ENCODE results near the gene SETBP1. TPM values are rescaled to one million over a fixed set of nuclear protein-coding genes. Genes with fewer than 3 reads are reported as not detected.

SETBP1 gene
- total RNA-seq, 1 experiment from 2014 or later: 14.0 TPM

DNA sequence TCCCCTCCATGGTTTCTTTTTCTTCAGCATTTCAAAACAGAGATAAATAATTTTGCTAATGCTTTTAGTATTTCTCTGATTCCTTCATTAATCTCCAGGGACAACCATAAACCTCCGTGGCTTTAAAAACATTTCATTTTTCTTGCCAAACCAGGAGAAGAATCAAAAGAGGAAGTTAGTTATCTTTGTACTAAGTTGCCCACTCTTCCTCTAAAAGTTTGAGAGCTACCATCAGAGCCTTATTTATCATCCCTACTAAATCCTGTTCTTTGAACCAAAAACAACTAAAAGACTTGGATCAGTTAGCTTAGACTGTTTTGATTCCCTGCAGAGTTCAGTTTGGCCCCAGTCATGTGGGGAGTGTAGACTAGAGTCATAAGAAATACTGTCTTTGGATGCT, 208.4 kb downstream of the SETBP1 start:
- no peak for DNase-seq (ENCODE audit: low spot score)
- Histone ChIP-seq H3K27ac (ENCODE audit: low read depth, low read length, poor library complexity, severe bottlenecking) (no peak overlapping the region), H3K27me3 (replicated peaks; ENCODE audit: insufficient read depth, low read depth, low read length, poor library complexity) (no peaks in the 10 kb centered on the region), H3K36me3 (ENCODE audit: insufficient read depth, low read length, poor library complexity, severe bottlenecking) (no peaks in the 10 kb centered on the region), H3K9me3 (ENCODE audit: low read depth, low read length, poor library complexity, severe bottlenecking) (no peaks in the 10 kb centered on the region), H3K4me3 (ENCODE audit: low read depth, low read length, poor library complexity, severe bottlenecking) (no peak overlapping the region), H3K4me1 (ENCODE audit: insufficient read depth, low read length, poor library complexity, severe bottlenecking) (peaks cover 3% of the 10 kb centered on the region)
- POLR2A ChIA-PET (ENCODE audit: low non-redundant PET): no interaction called here
- no TSS peak for BruUV-seq (replicated peaks)
- TF ChIP-seq, protein P1, sequence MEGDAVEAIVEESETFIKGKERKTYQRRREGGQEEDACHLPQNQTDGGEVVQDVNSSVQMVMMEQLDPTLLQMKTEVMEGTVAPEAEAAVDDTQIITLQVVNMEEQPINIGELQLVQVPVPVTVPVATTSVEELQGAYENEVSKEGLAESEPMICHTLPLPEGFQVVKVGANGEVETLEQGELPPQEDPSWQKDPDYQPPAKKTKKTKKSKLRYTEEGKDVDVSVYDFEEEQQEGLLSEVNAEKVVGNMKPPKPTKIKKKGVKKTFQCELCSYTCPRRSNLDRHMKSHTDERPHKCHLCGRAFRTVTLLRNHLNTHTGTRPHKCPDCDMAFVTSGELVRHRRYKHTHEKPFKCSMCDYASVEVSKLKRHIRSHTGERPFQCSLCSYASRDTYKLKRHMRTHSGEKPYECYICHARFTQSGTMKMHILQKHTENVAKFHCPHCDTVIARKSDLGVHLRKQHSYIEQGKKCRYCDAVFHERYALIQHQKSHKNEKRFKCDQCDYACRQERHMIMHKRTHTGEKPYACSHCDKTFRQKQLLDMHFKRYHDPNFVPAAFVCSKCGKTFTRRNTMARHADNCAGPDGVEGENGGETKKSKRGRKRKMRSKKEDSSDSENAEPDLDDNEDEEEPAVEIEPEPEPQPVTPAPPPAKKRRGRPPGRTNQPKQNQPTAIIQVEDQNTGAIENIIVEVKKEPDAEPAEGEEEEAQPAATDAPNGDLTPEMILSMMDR (conservative IDR thresholded peaks at IDR 0.05; ENCODE audit: low read depth, low read length): no peak
- TF ChIP-seq EZH2 (IDR thresholded peaks at IDR 0.05; ENCODE audit: borderline replicate concordance, low read depth, low read length, poor library complexity, severe bottlenecking): no peak
- CTCF ChIA-PET: no interaction called here
- intact Hi-C loops (cut with micrococcal nuclease; ENCODE audit: unreplicated experiment): no loop called here

DNA sequence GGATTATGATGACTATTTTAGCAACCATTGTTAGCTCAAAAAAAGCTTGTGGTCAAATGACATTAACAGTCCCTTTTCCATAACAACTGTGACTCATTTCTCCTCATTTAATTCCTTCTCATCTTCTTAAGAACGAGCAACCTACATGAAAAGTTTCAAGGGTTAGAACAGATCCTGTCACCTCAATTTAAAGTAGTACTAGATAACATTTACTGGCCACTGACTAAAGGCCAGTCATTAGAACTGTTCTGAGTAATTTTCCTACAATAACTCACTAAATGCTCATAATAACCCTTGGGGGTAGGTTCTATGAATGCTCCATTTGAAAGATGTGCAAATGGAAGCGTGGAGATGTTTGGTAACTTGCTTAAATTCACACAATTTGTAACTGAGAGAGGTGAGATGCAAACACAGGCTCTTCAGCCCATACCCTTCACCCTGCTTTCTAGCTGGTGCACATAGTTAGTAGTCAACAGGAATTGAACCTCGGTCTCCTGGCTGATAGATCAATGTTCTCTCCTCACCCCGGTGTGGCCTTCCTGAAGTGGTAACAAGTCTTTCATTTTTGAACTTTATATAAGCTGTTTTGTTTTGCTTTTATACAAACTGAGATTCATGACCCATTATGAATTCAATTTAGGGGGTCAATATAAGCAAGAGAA, 212.5 kb downstream of the SETBP1 start:
- ChIA-PET CTCF (no interaction called here), POLR2A (ENCODE audit: low non-redundant PET) (no interaction called here)
- H3K27ac ChIP-seq (ENCODE audit: low read depth, low read length, poor library complexity, severe bottlenecking): no peak overlapping the region
- TF ChIP-seq, protein P1 (conservative IDR thresholded peaks at IDR 0.05; ENCODE audit: low read depth, low read length): no peak
- TF ChIP-seq EZH2 (IDR thresholded peaks at IDR 0.05; ENCODE audit: borderline replicate concordance, low read depth, low read length, poor library complexity, severe bottlenecking): no peak
- no peak overlapping the region for H3K4me3 ChIP-seq (ENCODE audit: low read depth, low read length, poor library complexity, severe bottlenecking)
- H3K9me3 ChIP-seq (ENCODE audit: low read depth, low read length, poor library complexity, severe bottlenecking): no peaks in the 10 kb centered on the region
- intact Hi-C loops (cut with micrococcal nuclease; ENCODE audit: unreplicated experiment): loop anchor here (2.0 to 10.0 kb wide), 2 partner anchors 54 to 1108 kb away; no protein-coding TSS in a partner anchor
- no peaks in the 10 kb centered on the region for H3K27me3 ChIP-seq (replicated peaks; ENCODE audit: insufficient read depth, low read depth, low read length, poor library complexity)
- no peaks in the 10 kb centered on the region for H3K36me3 ChIP-seq (ENCODE audit: insufficient read depth, low read length, poor library complexity, severe bottlenecking)
- peaks cover 8% of the 10 kb centered on the region for H3K4me1 ChIP-seq (ENCODE audit: insufficient read depth, low read length, poor library complexity, severe bottlenecking)
- BruUV-seq (replicated peaks): no TSS peak
- DNase-seq (ENCODE audit: low spot score): no peak

DNA sequence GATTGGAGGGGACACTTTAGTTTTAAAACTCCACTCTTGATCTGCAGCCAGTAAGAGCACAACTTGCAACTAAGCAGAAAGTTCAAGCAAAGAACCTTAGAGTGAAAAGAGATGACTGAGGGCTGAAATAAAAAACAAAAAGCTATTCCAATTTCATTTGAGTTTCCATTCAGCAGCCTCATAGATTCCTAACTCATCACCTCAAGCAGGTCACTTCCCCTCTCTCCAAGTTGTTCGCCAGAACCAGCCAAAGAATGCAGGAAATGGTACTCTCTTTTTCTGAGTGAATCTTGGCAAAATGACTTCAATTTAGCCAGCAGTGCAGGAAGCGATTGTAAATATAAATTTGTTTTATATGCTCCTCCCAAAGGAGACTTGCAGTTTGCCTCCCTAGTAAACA, 213.3 kb downstream of the SETBP1 start:
- no peak for DNase-seq (ENCODE audit: low spot score)
- H3K9me3 ChIP-seq (ENCODE audit: low read depth, low read length, poor library complexity, severe bottlenecking): no peaks in the 10 kb centered on the region
- H3K4me1 ChIP-seq (ENCODE audit: insufficient read depth, low read length, poor library complexity, severe bottlenecking): peaks cover 15% of the 10 kb centered on the region
- BruUV-seq (replicated peaks): no TSS peak
- H3K36me3 ChIP-seq (ENCODE audit: insufficient read depth, low read length, poor library complexity, severe bottlenecking): no peaks in the 10 kb centered on the region
- intact Hi-C loops (cut with micrococcal nuclease; ENCODE audit: unreplicated experiment): loop anchor here (2.0 to 10.0 kb wide), 2 partner anchors 55 to 1109 kb away; no protein-coding TSS in a partner anchor
- no peak overlapping the region for H3K27ac ChIP-seq (ENCODE audit: low read depth, low read length, poor library complexity, severe bottlenecking)
- ChIA-PET POLR2A (ENCODE audit: low non-redundant PET) (no interaction called here), CTCF (no interaction called here)
- H3K4me3 ChIP-seq (ENCODE audit: low read depth, low read length, poor library complexity, severe bottlenecking): no peak overlapping the region
- H3K27me3 ChIP-seq (replicated peaks; ENCODE audit: insufficient read depth, low read depth, low read length, poor library complexity): no peaks in the 10 kb centered on the region
- TF ChIP-seq, protein P1 (conservative IDR thresholded peaks at IDR 0.05; ENCODE audit: low read depth, low read length): no peak
- no peak for TF ChIP-seq EZH2 (IDR thresholded peaks at IDR 0.05; ENCODE audit: borderline replicate concordance, low read depth, low read length, poor library complexity, severe bottlenecking)
